ENCODE measurements around the gene KLHL25.

- TF ChIP-seq, protein P1, sequence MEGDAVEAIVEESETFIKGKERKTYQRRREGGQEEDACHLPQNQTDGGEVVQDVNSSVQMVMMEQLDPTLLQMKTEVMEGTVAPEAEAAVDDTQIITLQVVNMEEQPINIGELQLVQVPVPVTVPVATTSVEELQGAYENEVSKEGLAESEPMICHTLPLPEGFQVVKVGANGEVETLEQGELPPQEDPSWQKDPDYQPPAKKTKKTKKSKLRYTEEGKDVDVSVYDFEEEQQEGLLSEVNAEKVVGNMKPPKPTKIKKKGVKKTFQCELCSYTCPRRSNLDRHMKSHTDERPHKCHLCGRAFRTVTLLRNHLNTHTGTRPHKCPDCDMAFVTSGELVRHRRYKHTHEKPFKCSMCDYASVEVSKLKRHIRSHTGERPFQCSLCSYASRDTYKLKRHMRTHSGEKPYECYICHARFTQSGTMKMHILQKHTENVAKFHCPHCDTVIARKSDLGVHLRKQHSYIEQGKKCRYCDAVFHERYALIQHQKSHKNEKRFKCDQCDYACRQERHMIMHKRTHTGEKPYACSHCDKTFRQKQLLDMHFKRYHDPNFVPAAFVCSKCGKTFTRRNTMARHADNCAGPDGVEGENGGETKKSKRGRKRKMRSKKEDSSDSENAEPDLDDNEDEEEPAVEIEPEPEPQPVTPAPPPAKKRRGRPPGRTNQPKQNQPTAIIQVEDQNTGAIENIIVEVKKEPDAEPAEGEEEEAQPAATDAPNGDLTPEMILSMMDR (IDR thresholded peaks at IDR 0.05) = no peak
- no peak for TF ChIP-seq HOXB13 (CRISPR knock-in tag; IDR thresholded peaks at IDR 0.05; ENCODE audit: low read depth)
- TF ChIP-seq PHF8 (IDR thresholded peaks at IDR 0.05; ENCODE audit: borderline replicate concordance, low read depth) = no peak
- no peak for TF ChIP-seq POLR2A (IDR thresholded peaks at IDR 0.05; ENCODE audit: low read length)
- TF ChIP-seq, protein P2, sequence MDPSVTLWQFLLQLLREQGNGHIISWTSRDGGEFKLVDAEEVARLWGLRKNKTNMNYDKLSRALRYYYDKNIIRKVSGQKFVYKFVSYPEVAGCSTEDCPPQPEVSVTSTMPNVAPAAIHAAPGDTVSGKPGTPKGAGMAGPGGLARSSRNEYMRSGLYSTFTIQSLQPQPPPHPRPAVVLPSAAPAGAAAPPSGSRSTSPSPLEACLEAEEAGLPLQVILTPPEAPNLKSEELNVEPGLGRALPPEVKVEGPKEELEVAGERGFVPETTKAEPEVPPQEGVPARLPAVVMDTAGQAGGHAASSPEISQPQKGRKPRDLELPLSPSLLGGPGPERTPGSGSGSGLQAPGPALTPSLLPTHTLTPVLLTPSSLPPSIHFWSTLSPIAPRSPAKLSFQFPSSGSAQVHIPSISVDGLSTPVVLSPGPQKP (IDR thresholded peaks at IDR 0.05; ENCODE audit: low read depth, low read length) = no peak
- TF ChIP-seq NFE2L2 (conservative IDR thresholded peaks at IDR 0.05; ENCODE audit: low read length) = no peak
- TF ChIP-seq, protein P3, sequence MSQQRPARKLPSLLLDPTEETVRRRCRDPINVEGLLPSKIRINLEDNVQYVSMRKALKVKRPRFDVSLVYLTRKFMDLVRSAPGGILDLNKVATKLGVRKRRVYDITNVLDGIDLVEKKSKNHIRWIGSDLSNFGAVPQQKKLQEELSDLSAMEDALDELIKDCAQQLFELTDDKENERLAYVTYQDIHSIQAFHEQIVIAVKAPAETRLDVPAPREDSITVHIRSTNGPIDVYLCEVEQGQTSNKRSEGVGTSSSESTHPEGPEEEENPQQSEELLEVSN (IDR thresholded peaks at IDR 0.05; ENCODE audit: borderline replicate concordance, low read depth) = no peak
- TF ChIP-seq RAD21 (conservative IDR thresholded peaks at IDR 0.05 in 1 of 2, IDR thresholded peaks at IDR 0.05 in 1 of 2) = no peak
These were observed 35.3 kb downstream of the KLHL25 start for GRCh38 chr15:85759376-85759775.

All from A549 (cell line).